NCI-H2227 treated with DMSO at 0.1 percent for 48 hours (cell line): ENCODE data around the gene PALM3.
A peak's percentile ranks its signal among the peaks of the same experiment; 100 is the strongest.

Experiments used
- DNase-seq: peaks from one replicate; lab custom pipeline; 2025; lab: John Stamatoyannopoulos, UW

PALM3 gene

GRCh38 chr19:14061751-14062557 is at the start of gene PALM3:
PALM3 (minus strand) TSS chr19:14062076; CDS start chr19:14061980, 96 bp downstream.
- DNase-seq, result no peak

GRCh38 chr19:14111486-14111885 is 49.6 kb upstream of the PALM3 start:
- DNase-seq, result no peak

GRCh38 chr19:14110650-14111049 is 48.8 kb upstream of the PALM3 start:
- DNase-seq, result no peak

GRCh38 chr19:14107581-14108461 is 45.9 kb upstream of the PALM3 start:
- DNase-seq, result no peak

- no peak for DNase-seq
Observed at GRCh38 chr19:14106840-14107239, 45.0 kb upstream of the PALM3 start.

- no peak for DNase-seq
Observed at GRCh38 chr19:14105680-14106079, 43.8 kb upstream of the PALM3 start.

- DNase-seq, result no peak
Observed at GRCh38 chr19:14103310-14103709, 41.4 kb upstream of the PALM3 start.

- DNase-seq, result no peak
Observed at GRCh38 chr19:14102756-14103155, 40.9 kb upstream of the PALM3 start.

- no peak for DNase-seq
Observed at GRCh38 chr19:14102102-14102696, 40.3 kb upstream of the PALM3 start.

- no peak for DNase-seq
Observed at GRCh38 chr19:14101003-14101545, 39.2 kb upstream of the PALM3 start.

GRCh38 chr19:14097532-14098151 is 35.8 kb upstream of the PALM3 start:
- no peak for DNase-seq

- DNase-seq, result no peak
Observed at GRCh38 chr19:14096272-14096992, 34.6 kb upstream of the PALM3 start.

GRCh38 chr19:14094854-14095253 is 33.0 kb upstream of the PALM3 start:
- no peak for DNase-seq

GRCh38 chr19:14093117-14093823 is 31.4 kb upstream of the PALM3 start:
- no peak for DNase-seq

GRCh38 chr19:14091813-14092462 is 30.1 kb upstream of the PALM3 start:
- DNase-seq, result no peak

GRCh38 chr19:14091081-14091812 is 29.4 kb upstream of the PALM3 start:
- DNase-seq, result peak; percentile 11

GRCh38 chr19:14090509-14091080 is 28.7 kb upstream of the PALM3 start, which contains the start of gene SAMD1:
SAMD1 (minus strand) TSS chr19:14090751.
- DNase-seq, result peak; percentile 70

GRCh38 chr19:14089662-14090508 is 28.0 kb upstream of the PALM3 start:
- no peak for DNase-seq
